Measurements from ENCODE around the gene ZNF726.
"Not testable (repeated sequence)": the region's sequence is repeated elsewhere in the genome, so short reads cannot be mapped to it uniquely, and the experiment has no call there.

The ZNF726 gene

DNA sequence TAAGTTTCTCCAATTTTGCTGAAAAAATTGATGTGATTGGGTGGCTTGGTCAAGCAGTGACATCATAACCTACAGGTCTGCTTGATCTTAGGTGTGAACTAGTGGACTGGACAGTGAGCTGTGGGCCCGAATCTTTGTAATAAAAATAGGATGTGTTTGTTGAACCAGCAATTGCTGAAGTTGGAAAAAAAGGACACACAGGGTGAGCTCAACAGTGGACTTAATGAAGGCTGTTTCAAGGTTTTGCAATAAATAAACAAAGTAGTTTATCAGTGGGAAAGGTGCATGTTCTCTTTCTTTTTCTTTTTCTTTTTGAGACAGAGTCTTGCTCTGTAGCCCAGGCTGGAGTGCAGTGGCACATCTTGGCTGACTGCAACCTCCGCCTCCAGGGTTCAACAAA, 30.3 kb upstream of the ZNF726 start:
- TF ChIP-seq CTCF (conservative IDR thresholded peaks at IDR 0.05; ENCODE audit: low read length) = no peak
- DNase-seq (ENCODE audit: low read depth) = no peak
- no peak overlapping the region for H3K4me3 ChIP-seq (ENCODE audit: low read length)

- no peak for DNase-seq (ENCODE audit: low read depth)
- no peak for TF ChIP-seq CTCF (conservative IDR thresholded peaks at IDR 0.05; ENCODE audit: low read length)
Observed at GRCh38 chr19:23887642-23888041, 27.0 kb upstream of the ZNF726 start.

DNA sequence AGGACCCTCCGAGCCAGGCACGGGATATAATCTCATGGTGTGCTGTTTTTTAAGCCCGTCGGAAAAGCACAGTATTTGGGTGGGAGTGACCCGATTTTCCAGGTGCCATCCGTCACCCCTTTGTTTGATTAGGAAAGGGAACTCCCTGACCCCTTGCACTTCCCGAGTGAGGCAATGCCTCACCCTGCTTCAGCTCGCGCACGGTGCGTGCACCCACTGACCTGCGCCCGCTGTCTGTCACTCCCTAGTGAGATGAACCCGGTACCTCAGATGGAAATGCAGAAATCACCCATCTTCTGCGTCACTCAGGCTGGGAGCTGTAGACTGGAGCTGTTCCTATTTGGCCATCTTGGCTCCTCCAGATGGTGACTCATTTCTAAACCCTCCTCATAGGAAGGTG, 18.6 kb upstream of the ZNF726 start:
- DNase-seq (ENCODE audit: low read depth); H3K4me3 ChIP-seq (ENCODE audit: low read length): not testable (repeated sequence)

More at GRCh38 chr19:23887642-23888041, 27.0 kb upstream of the ZNF726 start:
- no peak overlapping the region for H3K4me3 ChIP-seq (ENCODE audit: low read length)

GRCh38 chr19:23896912-23897311, 17.8 kb upstream of the ZNF726 start:
- no peak overlapping the region for H3K4me3 ChIP-seq (ENCODE audit: low read length)
- no peak for DNase-seq (ENCODE audit: low read depth)
- no peak for TF ChIP-seq CTCF (conservative IDR thresholded peaks at IDR 0.05; ENCODE audit: low read length)

GRCh38 chr19:23901360-23901759, 13.3 kb upstream of the ZNF726 start:
- TF ChIP-seq CTCF (conservative IDR thresholded peaks at IDR 0.05; ENCODE audit: low read length) = no peak
- DNase-seq (ENCODE audit: low read depth) = no peak
- H3K4me3 ChIP-seq (ENCODE audit: low read length) = no peak overlapping the region

- TF ChIP-seq CTCF (conservative IDR thresholded peaks at IDR 0.05; ENCODE audit: low read length) = no peak
- H3K4me3 ChIP-seq (ENCODE audit: low read length) = no peak overlapping the region
- DNase-seq (ENCODE audit: low read depth) = no peak
Observed at GRCh38 chr19:23904406-23904805, 10.3 kb upstream of the ZNF726 start.

DNA sequence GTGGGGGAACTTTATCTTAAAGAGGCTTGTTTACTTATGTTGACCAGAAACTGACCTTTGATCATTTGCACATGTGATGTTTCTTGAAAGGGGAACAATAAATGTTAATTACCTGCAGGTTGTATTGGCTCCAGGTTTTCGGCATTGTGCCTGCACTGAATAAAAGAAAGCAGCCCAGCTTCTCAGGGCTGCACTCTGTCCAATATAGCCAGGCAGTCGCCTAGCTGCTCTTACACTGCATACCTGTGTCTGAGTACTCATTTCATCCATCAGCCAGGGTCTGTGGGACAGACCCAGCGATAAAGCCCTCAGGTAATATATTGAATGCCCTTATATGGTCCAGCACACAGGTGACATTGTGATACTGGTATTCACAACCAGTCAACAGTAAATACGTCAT, 8.9 kb upstream of the ZNF726 start:
- no peak overlapping the region for H3K4me3 ChIP-seq (ENCODE audit: low read length)
- TF ChIP-seq CTCF (conservative IDR thresholded peaks at IDR 0.05; ENCODE audit: low read length) = no peak
- DNase-seq (ENCODE audit: low read depth) = no peak

DNA sequence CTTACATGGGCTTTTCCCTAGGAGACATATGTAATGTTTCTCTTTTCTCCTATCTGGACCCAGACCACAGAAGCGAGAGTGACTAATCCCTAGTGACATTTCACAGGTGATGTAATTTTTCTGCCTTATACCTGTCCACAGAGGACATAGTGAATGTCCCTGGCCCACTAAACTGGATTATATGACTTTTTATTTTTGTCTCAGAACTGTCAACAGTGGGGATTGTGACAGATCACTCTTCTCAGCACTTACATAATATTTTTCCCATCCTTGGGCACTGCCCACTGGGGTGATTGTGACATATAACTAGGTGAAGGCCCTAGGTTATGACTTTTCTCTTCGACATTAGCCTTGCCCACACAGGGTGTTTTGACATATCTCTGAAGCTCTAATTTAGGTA, 7.9 kb upstream of the ZNF726 start:
- DNase-seq (ENCODE audit: low read depth) = no peak
- no peak for TF ChIP-seq CTCF (conservative IDR thresholded peaks at IDR 0.05; ENCODE audit: low read length)

More for the DNA sequence above, 7.9 kb upstream of the ZNF726 start:
- H3K4me3 ChIP-seq (ENCODE audit: low read length) = no peak overlapping the region

Measured in AG10803 (cell line).